ENCODE results near the gene CALHM2. TPM values are rescaled to one million over a fixed set of nuclear protein-coding genes. Genes with fewer than 3 reads are reported as not detected.

Gene CALHM2
- total and polyA plus RNA-seq, 2 of the 13 experiments (the other 11 are each of a cell fraction or from before 2014, with no cell fraction given), result 0.15 TPM; not detected in 1

GRCh38 chr10:103427866-103428265, 24.3 kb downstream of the CALHM2 start:
- DNase-seq (ENCODE audit: low spot score), result no peak
- Histone ChIP-seq H3K9me3 (ENCODE audit: low read length) (no peaks in the 10 kb centered on the region), H3K36me3 (replicated peaks in 1 of 2; ENCODE audit: control insufficient read depth in 1 of 2, insufficient read depth in 2 of 2, low read length in 2 of 2) (peaks cover 27 to 77% of the 10 kb centered on the region in 2 experiments), H3K4me3 (replicated peaks in 1 of 3; ENCODE audit: insufficient read depth in 1 of 3, low read depth in 2 of 3, low read length in 3 of 3) (no peak overlapping the region), H3K4me2 (ENCODE audit: low read depth, low read length) (no peak overlapping the region), H3K4me1 (ENCODE audit: insufficient read depth, low read length) (peaks cover 8% of the 10 kb centered on the region), H3K27me3 (ENCODE audit: control insufficient read depth in 1 of 2, insufficient read depth in 2 of 2, low read length in 2 of 2) (no peaks in the 10 kb centered on the region), H2AFZ (ENCODE audit: low read length) (no peak overlapping the region), H3K27ac (ENCODE audit: extremely low read length, insufficient read depth, low read length) (no peak overlapping the region), H3K79me2 (ENCODE audit: insufficient read depth, low read length) (no peaks in the 10 kb centered on the region), H3K9ac (ENCODE audit: insufficient read depth, low read depth, low read length) (no peak overlapping the region), H4K20me1 (ENCODE audit: insufficient read depth, low read length) (no peaks in the 10 kb centered on the region)
- in situ Hi-C loops (cut with HindIII; ENCODE audit: extremely low pct_ligation_motif_present, low pct_unique_long_range_greater_than_20kb) (no loop called here), intact Hi-C loops (cut with micrococcal nuclease; ENCODE audit: unreplicated experiment) (no loop called here)
- ATAC-seq, result no peak
- no TSS peak for BruUV-seq (replicated peaks)
- POLR2A ChIA-PET, result no interaction called here
- FAIRE-seq, result no peak
- CTCF ChIA-PET (ENCODE audit: low intra/inter-chr PET ratio, low total read pairs), result no interaction called here
- 98% methylated on average over 9 of the region's 9 CpGs for WGBS (ENCODE audit: low lambda C conversion rate)
- TF ChIP-seq ZFP82 (CRISPR knock-in tag; IDR thresholded peaks at IDR 0.05; ENCODE audit: borderline replicate concordance) (no peak), FUBP1 (CRISPR knock-in tag; IDR thresholded peaks at IDR 0.05; ENCODE audit: borderline replicate concordance) (no peak), SOX6 (IDR thresholded peaks at IDR 0.05) (no peak), SOX6 (CRISPR knock-in tag; IDR thresholded peaks at IDR 0.05) (no peak), ASH2L (IDR thresholded peaks at IDR 0.05; ENCODE audit: insufficient read length, low read depth, low read length) (no peak), ZNF33A (CRISPR knock-in tag; IDR thresholded peaks at IDR 0.05; ENCODE audit: borderline replicate concordance) (no peak), ZMYM2 (CRISPR knock-in tag; IDR thresholded peaks at IDR 0.05) (no peak), ZNF616 (CRISPR knock-in tag; IDR thresholded peaks at IDR 0.05; ENCODE audit: low read depth) (no peak), ATF1 (CRISPR knock-in tag; IDR thresholded peaks at IDR 0.05) (no peak), NFE2 (CRISPR knock-in tag; IDR thresholded peaks at IDR 0.05) (no peak), ZNF710 (CRISPR knock-in tag; IDR thresholded peaks at IDR 0.05; ENCODE audit: borderline replicate concordance) (no peak), ZBTB49 (CRISPR knock-in tag; IDR thresholded peaks at IDR 0.05; ENCODE audit: borderline replicate concordance) (no peak), KMT2B (CRISPR knock-in tag; IDR thresholded peaks at IDR 0.05) (no peak)
